ENCODE data around the gene APLP2. TPM values are rescaled to one million over a fixed set of nuclear protein-coding genes. Genes with fewer than 3 reads are reported as not detected.
A peak's percentile ranks its signal among the peaks of the same experiment; 100 is the strongest.

APLP2 gene
- total and polyA plus RNA-seq, 9 of the 15 experiments (the other 6 are each of a cell fraction or from before 2014, with no cell fraction given) = 17.4 to 164 (median 118) TPM

DNA sequence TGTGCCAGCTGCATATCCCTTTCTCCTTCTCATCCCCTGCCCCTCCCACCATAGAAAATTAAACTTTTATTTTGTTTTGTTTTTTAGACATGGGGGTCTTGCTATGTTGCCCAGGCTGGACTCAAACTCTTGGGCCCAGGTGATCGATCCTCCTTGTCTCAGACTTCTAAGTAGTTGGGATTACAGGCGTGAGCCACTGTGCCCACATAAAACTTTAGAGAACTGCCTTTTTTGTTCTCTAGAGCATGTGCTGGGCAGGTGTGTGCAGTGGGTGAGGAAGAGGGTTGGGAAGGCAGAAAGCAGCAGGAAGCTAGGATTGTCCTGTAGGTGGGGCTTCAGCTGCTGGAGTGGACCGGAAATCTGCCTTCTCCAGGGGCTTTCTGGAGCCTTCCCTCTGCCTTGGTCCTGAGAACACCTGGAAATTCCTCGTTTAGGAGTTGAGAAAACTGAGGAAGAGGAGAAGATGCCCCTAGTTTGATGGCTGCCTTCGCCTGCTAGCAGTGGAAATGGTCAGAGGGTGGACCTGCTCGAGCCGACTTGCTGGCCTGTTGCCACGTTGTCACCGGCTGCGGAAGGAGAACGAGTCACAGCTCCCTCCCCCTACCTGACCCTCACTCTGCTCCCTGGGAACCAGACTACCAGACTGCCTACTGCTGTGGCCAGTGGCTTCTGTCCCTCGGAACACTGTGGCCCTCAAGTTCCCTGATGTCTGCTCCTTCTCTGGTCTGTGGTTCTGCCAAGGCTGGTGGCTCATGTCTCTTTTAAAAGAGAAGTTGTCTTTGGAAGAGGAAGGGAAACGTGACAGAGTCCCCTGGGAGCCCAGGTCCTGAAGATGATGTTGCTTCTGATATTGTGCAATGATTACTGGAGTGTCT is 93.9 kb downstream of the APLP2 start (continued):
- TF ChIP-seq ETV1 (tag; conservative IDR thresholded peaks at IDR 0.05; ENCODE audit: low read depth) (peak; percentile 63), ZBTB7A (IDR thresholded peaks at IDR 0.05; ENCODE audit: borderline replicate concordance, control insufficient read depth, low read depth, low read length) (peak; percentile 45; the same call in 1 of the 2 replicates), NR3C1 (CRISPR knock-in tag; IDR thresholded peaks at IDR 0.05) (no peak), ZNF76 (CRISPR knock-in tag; IDR thresholded peaks at IDR 0.05; ENCODE audit: borderline replicate concordance) (no peak), ZNF184 (CRISPR knock-in tag; IDR thresholded peaks at IDR 0.05) (no peak), ZNF589 (CRISPR knock-in tag; IDR thresholded peaks at IDR 0.05; ENCODE audit: low read depth) (no peak), EHMT2 (IDR thresholded peaks at IDR 0.05) (0 out of 2 replicates have a peak, but pooled peaks have one; percentile 13), CHD1 (IDR thresholded peaks at IDR 0.05; ENCODE audit: low read length) (no peak), ZFP1 (CRISPR knock-in tag; IDR thresholded peaks at IDR 0.05) (no peak), RBM14 (IDR thresholded peaks at IDR 0.05; ENCODE audit: borderline replicate concordance, insufficient read depth, low read depth, low read length) (no peak), XRCC4 (IDR thresholded peaks at IDR 0.05; ENCODE audit: extremely low read depth, insufficient read depth, insufficient read length) (no peak), HMG20B (CRISPR knock-in tag; IDR thresholded peaks at IDR 0.05) (no peak), CEBPG (CRISPR knock-in tag; IDR thresholded peaks at IDR 0.05) (no peak), CEBPG (tag; conservative IDR thresholded peaks at IDR 0.05 in 1 of 2, IDR thresholded peaks at IDR 0.05 in 1 of 2) (peak; percentile 70 to 73), NR4A1 (CRISPR knock-in tag; IDR thresholded peaks at IDR 0.05) (no peak), NR4A1 (tag; IDR thresholded peaks at IDR 0.05) (no peak), XRCC3 (IDR thresholded peaks at IDR 0.05) (no peak), MECOM (CRISPR knock-in tag; IDR thresholded peaks at IDR 0.05) (no peak), WHSC1 (IDR thresholded peaks at IDR 0.05; ENCODE audit: low read length) (no peak), BCL6 (CRISPR knock-in tag; IDR thresholded peaks at IDR 0.05) (no peak), ZNF707 (CRISPR knock-in tag; conservative IDR thresholded peaks at IDR 0.05) (no peak), SNRNP70 (optimal IDR thresholded peaks at IDR 0.05; ENCODE audit: low read depth, low read length) (no peak)
- TF ChIP-seq, protein P1, sequence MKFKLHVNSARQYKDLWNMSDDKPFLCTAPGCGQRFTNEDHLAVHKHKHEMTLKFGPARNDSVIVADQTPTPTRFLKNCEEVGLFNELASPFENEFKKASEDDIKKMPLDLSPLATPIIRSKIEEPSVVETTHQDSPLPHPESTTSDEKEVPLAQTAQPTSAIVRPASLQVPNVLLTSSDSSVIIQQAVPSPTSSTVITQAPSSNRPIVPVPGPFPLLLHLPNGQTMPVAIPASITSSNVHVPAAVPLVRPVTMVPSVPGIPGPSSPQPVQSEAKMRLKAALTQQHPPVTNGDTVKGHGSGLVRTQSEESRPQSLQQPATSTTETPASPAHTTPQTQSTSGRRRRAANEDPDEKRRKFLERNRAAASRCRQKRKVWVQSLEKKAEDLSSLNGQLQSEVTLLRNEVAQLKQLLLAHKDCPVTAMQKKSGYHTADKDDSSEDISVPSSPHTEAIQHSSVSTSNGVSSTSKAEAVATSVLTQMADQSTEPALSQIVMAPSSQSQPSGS (CRISPR knock-in tag; IDR thresholded peaks at IDR 0.05) = no peak
- TF ChIP-seq, protein P2, sequence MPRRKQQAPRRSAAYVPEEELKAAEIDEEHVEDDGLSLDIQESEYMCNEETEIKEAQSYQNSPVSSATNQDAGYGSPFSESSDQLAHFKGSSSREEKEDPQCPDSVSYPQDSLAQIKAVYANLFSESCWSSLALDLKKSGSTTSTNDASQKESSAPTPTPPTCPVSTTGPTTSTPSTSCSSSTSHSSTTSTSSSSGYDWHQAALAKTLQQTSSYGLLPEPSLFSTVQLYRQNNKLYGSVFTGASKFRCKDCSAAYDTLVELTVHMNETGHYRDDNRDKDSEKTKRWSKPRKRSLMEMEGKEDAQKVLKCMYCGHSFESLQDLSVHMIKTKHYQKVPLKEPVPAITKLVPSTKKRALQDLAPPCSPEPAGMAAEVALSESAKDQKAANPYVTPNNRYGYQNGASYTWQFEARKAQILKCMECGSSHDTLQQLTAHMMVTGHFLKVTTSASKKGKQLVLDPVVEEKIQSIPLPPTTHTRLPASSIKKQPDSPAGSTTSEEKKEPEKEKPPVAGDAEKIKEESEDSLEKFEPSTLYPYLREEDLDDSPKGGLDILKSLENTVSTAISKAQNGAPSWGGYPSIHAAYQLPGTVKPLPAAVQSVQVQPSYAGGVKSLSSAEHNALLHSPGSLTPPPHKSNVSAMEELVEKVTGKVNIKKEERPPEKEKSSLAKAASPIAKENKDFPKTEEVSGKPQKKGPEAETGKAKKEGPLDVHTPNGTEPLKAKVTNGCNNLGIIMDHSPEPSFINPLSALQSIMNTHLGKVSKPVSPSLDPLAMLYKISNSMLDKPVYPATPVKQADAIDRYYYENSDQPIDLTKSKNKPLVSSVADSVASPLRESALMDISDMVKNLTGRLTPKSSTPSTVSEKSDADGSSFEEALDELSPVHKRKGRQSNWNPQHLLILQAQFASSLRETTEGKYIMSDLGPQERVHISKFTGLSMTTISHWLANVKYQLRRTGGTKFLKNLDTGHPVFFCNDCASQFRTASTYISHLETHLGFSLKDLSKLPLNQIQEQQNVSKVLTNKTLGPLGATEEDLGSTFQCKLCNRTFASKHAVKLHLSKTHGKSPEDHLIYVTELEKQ (CRISPR knock-in tag; IDR thresholded peaks at IDR 0.05) = no peak
